H1 (cell line): Measurements from ENCODE around the gene PFDN5. TPM values are rescaled to one million over a fixed set of nuclear protein-coding genes. Genes with fewer than 3 reads are reported as not detected.

ENCODE experiments used
- CTCF ChIA-PET: fragments of 300-600 bp; sonication (Branson Sonifier 250); formaldehyde crosslinking; loops from one replicate; lab custom pipeline; 2021; ENCODE audit not compliant: partially characterized antibody; lab: Charles Lee
- POLR2A ChIA-PET: fragments of 300-600 bp; sonication (Branson Sonifier 250); formaldehyde crosslinking; loops from one replicate; lab custom pipeline; 2021; ENCODE audit warnings: inconsistent platforms; ENCODE audit not compliant: partially characterized antibody; lab: Charles Lee
- DNase-seq, 2 experiments: peaks; one replicate each; pipeline versions ENCODE4 v3.0.0 to v3.0.0-alpha.2; 2010 to 2022; ENCODE audit warnings: low spot score in 2 of 2, low read depth in 1 of 2, mixed read lengths in 1 of 2
- FAIRE-seq: peaks from 2 replicates; lab custom pipeline; 2011; peaks lifted over from hg19 to GRCh38; lab: Jason Lieb, UNC
- H2AFZ ChIP-seq: 2 replicates; pipeline ENCODE4 v1.8.1; 2012; ENCODE audit warnings: low read length, inconsistent platforms
- H2AK5ac ChIP-seq: 2 replicates; pipeline ENCODE4 v1.6.1; 2013; ENCODE audit warnings: low read depth, low read length
- H2BK120ac ChIP-seq: replicated peaks from 2 replicates; pipeline ENCODE3; 2013; ENCODE audit warnings: low read depth, low read length, inconsistent platforms
- H2BK12ac ChIP-seq: 2 replicates; pipeline ENCODE4 v1.6.1; 2013; ENCODE audit warnings: low read depth, low read length
- H2BK15ac ChIP-seq: 2 replicates; pipeline ENCODE4 v1.6.1; 2013; ENCODE audit warnings: low read length
- H2BK20ac ChIP-seq: 2 replicates; pipeline ENCODE4 v1.6.1; 2013; ENCODE audit warnings: low read length
- H2BK5ac ChIP-seq: 2 replicates; pipeline ENCODE4 v1.6.1; 2013; ENCODE audit warnings: low read depth, low read length
- H3K14ac ChIP-seq: 2 replicates; pipeline ENCODE4 v1.6.1; 2013; ENCODE audit warnings: inconsistent platforms; ENCODE audit not compliant: insufficient read length
- H3K18ac ChIP-seq: 2 replicates; pipeline ENCODE4 v1.6.1; 2013; ENCODE audit warnings: low read length; ENCODE audit errors: extremely low read depth
- H3K23ac ChIP-seq: 2 replicates; pipeline ENCODE4 v1.6.1; 2013; ENCODE audit warnings: inconsistent platforms; ENCODE audit not compliant: insufficient read length
- H3K23me2 ChIP-seq: 2 replicates; pipeline ENCODE4 v1.6.1; 2013; ENCODE audit warnings: low read depth, low read length
- H3K27ac ChIP-seq: 2 replicates; pipeline ENCODE4 v1.6.1; 2011; ENCODE audit warnings: low read depth, low read length, inconsistent platforms
- H3K27me3 ChIP-seq, 4 experiments: replicated peaks in 1 of 4; 1 replicate in 1 of 4; 2 replicates in 3 of 4; pipeline versions ENCODE4 v1.6.1 to v1.8.1; 2011 to 2013; ENCODE audit warnings: low read length in 3 of 4, mild to moderate bottlenecking in 3 of 4, inconsistent platforms in 2 of 4, mixed read lengths in 2 of 4, moderate library complexity in 1 of 4; ENCODE audit not compliant: control insufficient read depth in 3 of 4, insufficient read depth in 3 of 4; ENCODE audit errors: extremely low read depth in 1 of 4
- H3K36me3 ChIP-seq, 4 experiments: 2 replicates each; pipeline versions ENCODE4 v1.6.1 to v1.8.1; 2011 to 2013; ENCODE audit warnings: mild to moderate bottlenecking in 4 of 4, low read length in 3 of 4, moderate library complexity in 2 of 4, control low read depth in 1 of 4, inconsistent platforms in 1 of 4; ENCODE audit not compliant: insufficient read depth in 4 of 4, control insufficient read depth in 2 of 4
- H3K4ac ChIP-seq: replicated peaks from 2 replicates; pipeline ENCODE3; 2013; ENCODE audit warnings: low read length, low read depth, mixed read lengths, inconsistent platforms; ENCODE audit not compliant: insufficient read length
- H3K4me1 ChIP-seq, 4 experiments: replicated peaks in 1 of 4; 1 replicate in 1 of 4; 2 replicates in 3 of 4; pipeline versions ENCODE4 v1.6.1 to v1.8.1; 2011 to 2013; ENCODE audit warnings: low read length in 3 of 4, inconsistent platforms in 2 of 4, mixed read lengths in 1 of 4; ENCODE audit not compliant: insufficient read depth in 4 of 4, control insufficient read depth in 3 of 4
- H3K4me2 ChIP-seq, 2 experiments: 2 replicates each; pipeline versions ENCODE4 v1.6.1 to v1.8.1; 2011 to 2013; ENCODE audit warnings: low read depth in 2 of 2, low read length in 2 of 2, control low read depth in 1 of 2, inconsistent platforms in 1 of 2, mild to moderate bottlenecking in 1 of 2; ENCODE audit not compliant: insufficient read depth in 1 of 2
- H3K4me3 ChIP-seq, 4 experiments: fragments of 200-600, 300-600 bp in 1 of 4; sonication (generic), shearing (Covaris generic), sonication (Bioruptor Twin) in 1 of 4; 2 replicates each; pipeline versions ENCODE4 v1.5.1 to v1.8.1; 2011 to 2016; ENCODE audit warnings: low read length in 4 of 4, low read depth in 3 of 4, control low read depth in 2 of 4, inconsistent platforms in 2 of 4, mild to moderate bottlenecking in 2 of 4, mixed read lengths in 1 of 4, moderate library complexity in 1 of 4; ENCODE audit not compliant: insufficient read depth in 2 of 4; ENCODE audit errors: extremely low read depth in 1 of 4
- H3K56ac ChIP-seq: replicated peaks from 2 replicates; pipeline ENCODE3; 2013; ENCODE audit warnings: low read depth, mild to moderate bottlenecking, mixed read lengths, low read length, inconsistent platforms; ENCODE audit not compliant: insufficient read length
- H3K79me1 ChIP-seq: 2 replicates; pipeline ENCODE4 v1.6.1; 2013; ENCODE audit warnings: low read depth, low read length, control low read depth
- H3K79me2 ChIP-seq, 2 experiments: 2 replicates each; pipeline versions ENCODE4 v1.6.1 to v1.8.1; 2012 to 2013; ENCODE audit warnings: low read length in 2 of 2, mild to moderate bottlenecking in 2 of 2, inconsistent platforms in 1 of 2; ENCODE audit not compliant: insufficient read depth in 2 of 2, control insufficient read depth in 1 of 2
- H3K9ac ChIP-seq, 4 experiments: replicated peaks in 1 of 4; 1 replicate in 1 of 4; 2 replicates in 3 of 4; pipeline versions ENCODE4 v1.6.1 to v1.8.1; 2011 to 2013; ENCODE audit warnings: low read depth in 3 of 4, low read length in 3 of 4, control low read depth in 2 of 4, mild to moderate bottlenecking in 2 of 4, moderate library complexity in 2 of 4, inconsistent platforms in 1 of 4; ENCODE audit errors: extremely low read depth in 1 of 4
- H3K9me3 ChIP-seq, 2 experiments: 2 replicates each; pipeline versions ENCODE4 v1.6.1 to v1.8.1; 2012 to 2013; ENCODE audit warnings: mild to moderate bottlenecking in 2 of 2, moderate library complexity in 2 of 2, control low read depth in 1 of 2, inconsistent platforms in 1 of 2, low read depth in 1 of 2, low read length in 1 of 2, mixed read lengths in 1 of 2; ENCODE audit not compliant: insufficient read depth in 2 of 2
- H4K20me1 ChIP-seq, 2 experiments: replicated peaks in 1 of 2; 2 replicates each; pipeline versions ENCODE3 to v1.8.1; 2011 to 2013; ENCODE audit warnings: inconsistent platforms in 2 of 2, low read length in 2 of 2, mild to moderate bottlenecking in 1 of 2; ENCODE audit not compliant: insufficient read depth in 2 of 2, control insufficient read depth in 1 of 2
- H4K5ac ChIP-seq: 2 replicates; pipeline ENCODE4 v1.6.1; 2013; ENCODE audit warnings: low read length, low read depth, mixed read lengths, inconsistent platforms; ENCODE audit not compliant: insufficient read length
- H4K8ac ChIP-seq: 2 replicates; pipeline ENCODE4 v1.8.0; 2013; ENCODE audit warnings: mild to moderate bottlenecking, moderate library complexity, low read length, inconsistent platforms; ENCODE audit not compliant: insufficient read depth; ENCODE audit errors: extremely low read depth
- H4K91ac ChIP-seq: replicated peaks from 2 replicates; pipeline ENCODE3; 2013; ENCODE audit warnings: low read length, mixed read lengths, inconsistent platforms; ENCODE audit not compliant: insufficient read length
- CEBPB ChIP-seq: IDR thresholded peaks from 2 replicates; pipeline ENCODE4 v1.6.1; 2012; ENCODE audit warnings: low read depth, low read length
- EZH2 ChIP-seq: fragments of 200-600 bp; sonication (generic); IDR thresholded peaks from 2 replicates; pipeline ENCODE4 v1.7.1; 2012; ENCODE audit warnings: low read depth, mild to moderate bottlenecking, moderate library complexity, low read length, inconsistent platforms; ENCODE audit not compliant: severe bottlenecking
- MAFK ChIP-seq: IDR thresholded peaks from 2 replicates; pipeline ENCODE4 v1.6.1; 2012; ENCODE audit warnings: low read depth, mild to moderate bottlenecking, improper control_type of control experiment, low read length
- NRF1 ChIP-seq: IDR thresholded peaks from 2 replicates; pipeline ENCODE4 v1.6.1; 2011; ENCODE audit warnings: mild to moderate bottlenecking, low read depth, low read length, improper control_type of control experiment
- PHF8 ChIP-seq: fragments of 200-600 bp; sonication (generic); conservative IDR thresholded peaks from 2 replicates; pipeline ENCODE4 v1.7.1; 2012; ENCODE audit warnings: low read depth, mild to moderate bottlenecking, inconsistent platforms, low read length, moderate library complexity
- SIRT6 ChIP-seq: IDR thresholded peaks from one replicate; pipeline ENCODE4 v1.7.1; 2012; ENCODE audit warnings: low read length, inconsistent platforms
- SP2 ChIP-seq: IDR thresholded peaks from 2 replicates; pipeline ENCODE4 v1.6.1; 2012; ENCODE audit warnings: mild to moderate bottlenecking, low read length, inconsistent platforms
- SP4 ChIP-seq: IDR thresholded peaks from 2 replicates; pipeline ENCODE4 v1.6.1; 2012; ENCODE audit warnings: low read length, inconsistent platforms
- SUZ12 ChIP-seq: fragments of 200-600 bp; sonication (generic); IDR thresholded peaks from 2 replicates; pipeline ENCODE4 v1.6.1; 2012; ENCODE audit warnings: mild to moderate bottlenecking, inconsistent platforms, low read length, moderate library complexity, mixed read lengths
- YY1 ChIP-seq: IDR thresholded peaks from 2 replicates; pipeline ENCODE4 v1.6.1; 2011; ENCODE audit warnings: low read depth, mild to moderate bottlenecking, low read length
- WGBS, 2 experiments: shearing (Covaris generic) in 1 of 2; methylation state at CpG; one replicate each; pipeline versions ENCODE4 v1.1.6 to v1.1.7; 2013 to 2015; ENCODE audit warnings: low lambda C conversion rate in 2 of 2, mixed read lengths in 2 of 2, inconsistent platforms in 1 of 2, low coverage in 1 of 2, missing lambda C conversion rate in 1 of 2; ENCODE audit not compliant: insufficient replicate concordance in 2 of 2, insufficient coverage in 1 of 2, insufficient read length in 1 of 2; ENCODE audit errors: extremely low coverage in 1 of 2, missing lambda C conversion rate in 1 of 2; 5-methylcytosine and 5-hydroxymethylcytosine counted together
- polyA plus RNA-seq, 7 experiments: library from polyadenylated mRNA; depleted of rRNA in 3 of 7; stranded (reverse) in 5 of 7; unstranded in 2 of 7; fragments of >200 nt in 5 of 7; fragments of 200-250 nt in 2 of 7; gene quantifications; 1 replicate in 5 of 7; 2 replicates in 1 of 7; 4 replicates in 1 of 7; pipeline versions ENCODE4 v1.2.1 to v1.2.3, GENCODE V29; 2011 to 2013; ENCODE audit warnings: missing spikeins in 2 of 7, mixed read lengths in 2 of 7
- total RNA-seq: library from RNA; stranded (reverse); fragmentation: NEBNext Ultra II Directional; extraction: Animal tissue kit (Norgen Biotek cat#: 25700); gene quantifications from 2 replicates; pipeline ENCODE4 v1.2.1, GENCODE V29; 2021

PFDN5 gene
- total and polyA plus RNA-seq, 2 of the 8 experiments (the other 6 are each of a cell fraction or from before 2014, with no cell fraction given), result 290 to 630 TPM

GRCh38 chr12:53340398-53340797 is 45.1 kb downstream of the PFDN5 start:
- 79% methylated on average over 2 of the region's 9 CpGs; no CpG with 5 or more reads in 1 of the 2 experiments for WGBS, 2 experiments
- no peak for FAIRE-seq
- TF ChIP-seq SP4 (no peak), EZH2 (no peak), YY1 (no peak), SIRT6 (no peak), SP2 (no peak), CEBPB (no peak), MAFK (no peak), PHF8 (no peak), SUZ12 (no peak), NRF1 (no peak)

More at GRCh38 chr12:53340398-53340797, 45.1 kb downstream of the PFDN5 start:
- ChIA-PET POLR2A (interaction anchor here (0.8 to 2.0 kb wide), 5 partner anchors 12 to 158 kb away, joined by 3 to 6 read pairs (median 3); partner anchors contain the start of gene AAAS), CTCF (interaction anchor here (1.0 to 1.4 kb wide), 3 partner anchors 13 to 19 kb away, joined by 3 to 6 read pairs (median 3); partner anchors contain the start of gene AAAS)
- H2AK5ac ChIP-seq, result no peak overlapping the region
- peaks cover 3 to 18% (median 9%) of the 10 kb centered on the region in 4 experiments; a peak in 5 of 7 replicates for H3K27me3 ChIP-seq
- no peaks in the 10 kb centered on the region for H3K79me2 ChIP-seq
- H2BK12ac ChIP-seq, result no peak overlapping the region
- H2AFZ ChIP-seq, result 0 out of 2 replicates have a peak overlapping the region, but pooled peaks have one; percentile 27
- H3K18ac ChIP-seq, result no peak overlapping the region
- H3K23ac ChIP-seq, result no peak overlapping the region
- H3K79me1 ChIP-seq, result no peaks in the 10 kb centered on the region
- no peaks in the 10 kb centered on the region for H4K20me1 ChIP-seq
- H3K4ac ChIP-seq, result no peak overlapping the region
- no peak overlapping the region for H3K27ac ChIP-seq
- H2BK20ac ChIP-seq, result no peak overlapping the region
- no peak overlapping the region for H3K14ac ChIP-seq
- H4K5ac ChIP-seq, result no peak overlapping the region
- no peak overlapping the region for H3K4me3 ChIP-seq
- H3K4me2 ChIP-seq, result no peak overlapping the region
- H4K91ac ChIP-seq, result no peak overlapping the region
- no peak for DNase-seq
- H3K23me2 ChIP-seq, result peaks cover 5% of the 10 kb centered on the region; the same call in 1 of the 2 replicates
- H3K36me3 ChIP-seq, result no peaks in the 10 kb centered on the region
- H2BK15ac ChIP-seq, result no peak overlapping the region
- peaks cover 0 to 20% (median 6%) of the 10 kb centered on the region in 4 experiments; a peak in 6 of 7 replicates for H3K4me1 ChIP-seq
- H3K9ac ChIP-seq, result no peak overlapping the region
- H3K9me3 ChIP-seq, result no peaks in the 10 kb centered on the region
- no peak overlapping the region for H2BK5ac ChIP-seq
- H3K56ac ChIP-seq, result no peak overlapping the region
- no peak overlapping the region for H4K8ac ChIP-seq
- H2BK120ac ChIP-seq, result no peak overlapping the region
